Heart left ventricle (tissue), 16 donors: ENCODE measurements around the gene APPL2. TPM values are rescaled to one million over a fixed set of nuclear protein-coding genes. Genes with fewer than 3 reads are reported as not detected.

Experiments used
- ATAC-seq, 4 donors: fragments of 200-7000 bp; cut with Tn5 transposase; one replicate each; pipeline ENCODE4 v1.9.1; 2020 to 2022; ENCODE audit warnings: moderate library complexity in 4 of 4, mild to moderate bottlenecking in 3 of 4, moderate number of reproducible peaks in 1 of 4
- DNase-seq, 5 donors: peaks; one replicate each; pipeline ENCODE4 v3.0.0-alpha.2; 2020
- H3K27ac ChIP-seq, 12 donors: fragments of 200-600 bp; sonication (generic) in 4 of 12; one replicate each; pipeline versions ENCODE4 v1.5.0 to v1.8.0; 2016 to 2022; ENCODE audit warnings: mild to moderate bottlenecking in 2 of 12
- H3K27me3 ChIP-seq, 9 donors: fragments of 200-600 bp; sonication (generic) in 2 of 9; one replicate each; pipeline versions ENCODE4 v1.5.1 to v1.8.0; 2016 to 2022; ENCODE audit warnings: mild to moderate bottlenecking in 3 of 9
- H3K36me3 ChIP-seq, 9 donors: fragments of 200-600 bp; sonication (generic) in 2 of 9; one replicate each; pipeline versions ENCODE4 v1.5.0 to v1.8.0; 2018 to 2022; ENCODE audit warnings: mild to moderate bottlenecking in 2 of 9
- H3K4me1 ChIP-seq, 12 donors: fragments of 200-600 bp; sonication (generic) in 4 of 12; one replicate each; pipeline versions ENCODE4 v1.5.0 to v1.8.0; 2016 to 2022; ENCODE audit warnings: mild to moderate bottlenecking in 3 of 12
- H3K4me3 ChIP-seq, 12 donors: fragments of 200-600 bp; sonication (generic) in 4 of 12; one replicate each; pipeline versions ENCODE4 v1.5.0 to v1.8.0; 2017 to 2022; ENCODE audit warnings: mild to moderate bottlenecking in 9 of 12, moderate library complexity in 4 of 12
- H3K9me3 ChIP-seq, 12 donors: fragments of 200-600 bp; sonication (generic) in 4 of 12; one replicate each; pipeline versions ENCODE4 v1.5.0 to v1.8.0; 2016 to 2022; ENCODE audit warnings: mild to moderate bottlenecking in 1 of 12
- CTCF ChIP-seq, 12 donors: fragments of 200-600 bp; sonication (generic) in 4 of 12; IDR thresholded peaks; one replicate each; pipeline versions ENCODE4 v1.5.0 to v1.8.0; 2018 to 2022; ENCODE audit warnings: antibody characterized with exemption in 12 of 12, mild to moderate bottlenecking in 5 of 12
- POLR2A ChIP-seq, 2 donors: fragments of 450-650 bp; IDR thresholded peaks; one replicate each; pipeline ENCODE4 v1.6.1; 2017; ENCODE audit warnings: antibody characterized with exemption in 2 of 2, mild to moderate bottlenecking in 2 of 2, moderate library complexity in 2 of 2
- WGBS, 4 donors: extraction: QIAGEN DNeasy Blood & Tissue Kit in 2 of 4; methylation state at CpG; one replicate each; pipeline versions ENCODE4 v1.1.5 to v1.1.7; 2013 to 2018; 5-methylcytosine and 5-hydroxymethylcytosine counted together
- intact Hi-C, 10 donors: fragments of 100-400 bp; cut with DNase I; formaldehyde crosslinking; loops; one replicate each; pipeline versions ENCODE4 v1.11.1 to v1.14.2; 2022
- polyA plus RNA-seq, 2 donors: library from polyadenylated mRNA; stranded (reverse); fragments of 200-250 nt; gene quantifications; one replicate each; pipeline ENCODE4 v1.2.3, GENCODE V29; 2013
- total RNA-seq, 9 donors: library from RNA; depleted of rRNA in 2 of 9; stranded (reverse); fragments of >200 nt in 2 of 9; fragmentation: NEBNext Ultra II Directional in 3 of 9; extraction: Animal tissue kit (Norgen Biotek cat#: 25700) in 3 of 9; gene quantifications; one replicate each; pipeline versions ENCODE4 v1.1.0 to v1.2.4, GENCODE V29; 2016 to 2023
- donor health status: ischemic (EF 13 %, LVEDD 7.1; RV severe dilation, severe dysfunction).
- donor health status: healthy with polysubstance abuse.
- donor health status: DM: no; HTN: yes; CAD: no.
- donor health status: DM: no; HTN: no; CAD: no.
- donor health status: ischemic (EF 25% LVEDD 6.9; RV normal size, moderate dysfunction).
- donor health status: ischemic (EF 25% LVEDD 5.7; RV mildly dilated, moderate dysfunction).
- donor health status: healthy.
- donor health status: DM: yes; HTN: yes; CAD: no.
- donor health status: ischemic (EF 35%, LVEDD 5.7; RV mildly dilated, moderate dysfunction).
- donor health status: nonischemic (EF 11% LVEDD 7.7; RV severe dilation, severe dysfunction).
- donor health status: DM: yes; HTN: yes; CAD: no.
- donor health status: PGD.
- donor health status: ischemic (EF 29% LVEDD 5.4; RV normal size, mild dysfunction).
- donor health status: nonischemic (EF 23%, LVEDD 6.1; RV moderate dilation, normal function).

Gene APPL2
- total and polyA plus RNA-seq, 11 donors, result 7.7 to 36.7 (median 16.0) TPM

GRCh38 chr12:105168006-105168405 is 68.0 kb downstream of the APPL2 start:
- Histone ChIP-seq H3K4me1 (no peaks in the 10 kb centered on the region), H3K9me3 (no peaks in the 10 kb centered on the region), H3K36me3 (peaks cover 0 to 100% (median 88%) of the 10 kb centered on the region in 9 donors), H3K4me3 (no peak overlapping the region), H3K27ac (no peak overlapping the region), H3K27me3 (no peaks in the 10 kb centered on the region)
- TF ChIP-seq CTCF (IDR thresholded peaks at IDR 0.05) (no peak), POLR2A (IDR thresholded peaks at IDR 0.05) (no peak)
- no peak for DNase-seq
- intact Hi-C loops, result loop anchor here in 1 of 10 donors (2.0 kb wide), 1 partner anchor 215 kb away; no protein-coding TSS in a partner anchor
- no peak for ATAC-seq

DNA sequence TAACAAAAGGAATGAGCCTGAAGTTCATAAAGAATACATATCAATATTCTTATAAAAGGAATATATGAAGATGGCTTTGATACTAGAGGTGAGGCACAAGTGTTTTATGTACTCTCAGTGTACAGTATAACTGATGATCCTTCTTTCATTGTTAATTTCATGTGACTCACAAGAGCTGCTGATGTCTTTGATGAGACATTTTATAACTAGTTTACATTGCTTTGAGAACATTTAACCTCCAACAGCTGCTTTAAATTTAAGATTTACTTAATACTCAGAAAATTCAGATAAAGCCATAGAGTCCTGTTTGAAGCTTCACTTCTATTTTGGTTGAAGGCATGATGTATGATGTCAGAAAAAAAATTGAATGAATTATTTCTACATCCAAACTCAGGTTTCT is 68.6 kb downstream of the APPL2 start:
- Histone ChIP-seq H3K27ac (no peak overlapping the region), H3K9me3 (no peaks in the 10 kb centered on the region), H3K4me1 (no peaks in the 10 kb centered on the region), H3K36me3 (peaks cover 0 to 100% (median 93%) of the 10 kb centered on the region in 9 donors), H3K4me3 (no peak overlapping the region), H3K27me3 (no peaks in the 10 kb centered on the region)
- ATAC-seq, result no peak
- TF ChIP-seq POLR2A (IDR thresholded peaks at IDR 0.05) (no peak), CTCF (IDR thresholded peaks at IDR 0.05) (no peak)
- no peak for DNase-seq
- intact Hi-C loops, result no loop called here

DNA sequence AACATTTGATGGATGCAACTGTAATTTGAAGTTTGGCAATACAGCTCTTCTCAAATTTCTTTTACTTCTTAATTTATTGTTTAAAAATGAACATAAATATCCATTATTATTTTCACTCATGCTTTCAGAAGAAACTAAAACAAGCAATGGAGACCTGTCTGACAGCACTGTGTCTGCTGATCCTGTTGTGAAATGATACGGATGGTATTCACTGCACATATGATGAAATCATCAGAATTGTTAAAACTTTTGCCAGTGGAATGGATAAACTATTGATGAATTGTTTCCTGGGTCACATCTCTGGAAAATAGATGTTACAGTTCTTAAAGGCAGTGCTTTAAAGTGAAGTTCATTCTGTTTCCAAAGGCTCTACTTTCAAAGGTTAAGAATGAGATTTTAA is 69.2 kb downstream of the APPL2 start:
- no peak overlapping the region for H3K4me3 ChIP-seq
- TF ChIP-seq POLR2A (IDR thresholded peaks at IDR 0.05), result no peak
- TF ChIP-seq CTCF (IDR thresholded peaks at IDR 0.05), result no peak
- DNase-seq (no peak), ATAC-seq (no peak)
- H3K4me1 ChIP-seq, result no peaks in the 10 kb centered on the region
- WGBS, 4 donors, result 85 to 97% (median 92%) methylated on average over 1 of the region's 1 CpG
- no peaks in the 10 kb centered on the region for H3K9me3 ChIP-seq
- intact Hi-C loops, result no loop called here
- no peak overlapping the region for H3K27ac ChIP-seq
- H3K27me3 ChIP-seq, result no peaks in the 10 kb centered on the region
- peaks cover 0 to 100% (median 96%) of the 10 kb centered on the region in 9 donors for H3K36me3 ChIP-seq

DNA sequence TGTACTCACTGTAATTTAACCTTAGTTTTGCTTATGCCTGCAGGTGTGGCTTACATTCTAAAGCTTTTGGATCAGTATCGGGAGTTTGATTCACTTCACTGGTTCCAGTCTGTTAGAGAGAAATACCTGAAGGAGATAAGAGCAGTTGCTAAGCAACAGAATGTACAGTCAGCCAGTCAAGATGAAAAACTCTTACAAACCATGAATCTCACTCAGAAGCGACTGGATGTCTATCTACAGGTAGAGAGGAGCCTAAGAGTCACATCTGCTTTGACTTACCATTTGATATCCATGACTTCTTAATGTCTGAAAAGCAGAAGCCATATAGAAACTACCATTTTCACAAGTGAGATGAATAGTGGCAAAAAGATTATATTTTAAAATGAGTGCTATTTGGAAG is 71.9 kb downstream of the APPL2 start:
- Histone ChIP-seq H3K36me3 (peaks cover 0 to 100% (median 98%) of the 10 kb centered on the region in 9 donors), H3K9me3 (no peaks in the 10 kb centered on the region), H3K4me1 (no peaks in the 10 kb centered on the region), H3K4me3 (no peak overlapping the region), H3K27ac (no peak overlapping the region), H3K27me3 (no peaks in the 10 kb centered on the region)
- TF ChIP-seq CTCF (IDR thresholded peaks at IDR 0.05) (no peak), POLR2A (IDR thresholded peaks at IDR 0.05) (no peak)
- no peak for DNase-seq
- intact Hi-C loops, result no loop called here
- WGBS, 4 donors, result 81 to 89% (median 86%) methylated on average over 2 of the region's 2 CpGs
- ATAC-seq, result no peak
